ENCODE measurements around the gene TTC7B.

DNA sequence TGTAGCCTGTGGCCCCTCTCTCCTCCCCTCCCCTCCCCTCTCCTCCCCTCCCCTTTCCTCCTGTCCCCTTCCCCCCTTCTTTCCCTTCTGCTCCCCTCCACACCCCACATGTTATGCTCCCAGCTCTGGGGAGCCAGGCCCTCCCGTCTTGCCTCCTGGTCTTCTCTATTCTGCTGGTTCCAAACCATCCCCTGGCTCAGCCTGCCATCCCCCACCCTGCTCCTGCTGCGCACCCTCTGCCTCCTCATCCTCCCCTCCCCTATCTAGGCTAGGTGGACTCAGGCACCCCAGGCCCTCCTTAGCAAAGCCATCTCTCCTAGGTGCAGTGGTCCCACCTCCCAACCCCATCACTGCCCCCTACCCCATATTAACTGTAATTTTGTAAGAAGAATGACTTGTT, 319.9 kb downstream of the TTC7B start:
- TF ChIP-seq, protein P1, sequence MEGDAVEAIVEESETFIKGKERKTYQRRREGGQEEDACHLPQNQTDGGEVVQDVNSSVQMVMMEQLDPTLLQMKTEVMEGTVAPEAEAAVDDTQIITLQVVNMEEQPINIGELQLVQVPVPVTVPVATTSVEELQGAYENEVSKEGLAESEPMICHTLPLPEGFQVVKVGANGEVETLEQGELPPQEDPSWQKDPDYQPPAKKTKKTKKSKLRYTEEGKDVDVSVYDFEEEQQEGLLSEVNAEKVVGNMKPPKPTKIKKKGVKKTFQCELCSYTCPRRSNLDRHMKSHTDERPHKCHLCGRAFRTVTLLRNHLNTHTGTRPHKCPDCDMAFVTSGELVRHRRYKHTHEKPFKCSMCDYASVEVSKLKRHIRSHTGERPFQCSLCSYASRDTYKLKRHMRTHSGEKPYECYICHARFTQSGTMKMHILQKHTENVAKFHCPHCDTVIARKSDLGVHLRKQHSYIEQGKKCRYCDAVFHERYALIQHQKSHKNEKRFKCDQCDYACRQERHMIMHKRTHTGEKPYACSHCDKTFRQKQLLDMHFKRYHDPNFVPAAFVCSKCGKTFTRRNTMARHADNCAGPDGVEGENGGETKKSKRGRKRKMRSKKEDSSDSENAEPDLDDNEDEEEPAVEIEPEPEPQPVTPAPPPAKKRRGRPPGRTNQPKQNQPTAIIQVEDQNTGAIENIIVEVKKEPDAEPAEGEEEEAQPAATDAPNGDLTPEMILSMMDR (IDR thresholded peaks at IDR 0.05) = no peak
- no peak for TF ChIP-seq POLR2A (IDR thresholded peaks at IDR 0.05)

Data from esophagus squamous epithelium (tissue), 4 donors.